Stimulated activated CD4-positive, alpha-beta T cell treated with anti-CD3 and anti-CD28 coated beads, Interleukin-1b, Interleukin-23, amount 100 ng/mL, for 4 hours (primary cell): ENCODE results near the gene VPS4A.

Experiments used
- DNase-seq, 2 donors: peaks; one replicate each; pipeline ENCODE4 v3.0.0-alpha.2; 2020; ENCODE audit warnings: low read depth in 2 of 2

The VPS4A gene

DNA sequence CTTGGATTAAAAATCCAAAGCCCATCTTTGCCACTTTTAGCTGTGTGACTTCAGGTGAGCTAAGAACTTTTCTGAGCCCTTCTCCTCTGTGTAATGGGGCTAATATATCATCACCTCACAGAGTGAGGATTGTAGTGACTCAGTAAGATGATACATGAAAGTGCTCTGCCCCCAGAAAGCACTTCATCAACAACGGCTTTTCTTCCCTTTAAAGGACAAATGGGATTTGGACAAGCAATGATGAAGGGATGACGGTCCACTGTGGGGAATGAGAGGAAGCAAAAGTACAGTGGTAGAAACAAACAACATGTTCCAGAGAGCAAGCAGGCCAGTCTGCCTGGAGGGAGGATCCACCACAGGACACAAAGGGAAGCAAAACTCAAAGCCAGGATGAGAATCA, 54.8 kb downstream of the VPS4A start:
- DNase-seq, result no peak

DNA sequence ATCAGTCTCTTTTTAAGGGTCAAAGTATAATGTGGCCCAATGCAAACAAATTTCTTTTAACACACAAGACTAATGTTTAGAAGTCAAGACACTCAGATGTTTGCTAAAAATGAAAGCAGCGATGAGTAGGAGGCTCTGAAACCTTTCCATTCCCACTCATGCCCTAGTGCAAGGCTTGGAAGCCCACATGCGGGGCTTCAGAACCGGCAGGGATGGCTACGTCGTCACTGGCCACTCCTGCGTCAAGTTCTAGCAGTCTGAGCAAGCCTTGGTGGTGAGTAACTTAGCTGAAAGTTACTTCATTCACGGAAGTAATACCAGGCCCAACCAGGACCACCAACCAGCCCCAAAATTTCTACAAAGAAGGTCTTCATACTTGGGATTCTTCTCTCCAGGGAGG, 55.3 kb downstream of the VPS4A start:
- DNase-seq, result no peak

GRCh38 chr16:69367980-69368379, 56.8 kb downstream of the VPS4A start:
- DNase-seq, result no peak

DNA sequence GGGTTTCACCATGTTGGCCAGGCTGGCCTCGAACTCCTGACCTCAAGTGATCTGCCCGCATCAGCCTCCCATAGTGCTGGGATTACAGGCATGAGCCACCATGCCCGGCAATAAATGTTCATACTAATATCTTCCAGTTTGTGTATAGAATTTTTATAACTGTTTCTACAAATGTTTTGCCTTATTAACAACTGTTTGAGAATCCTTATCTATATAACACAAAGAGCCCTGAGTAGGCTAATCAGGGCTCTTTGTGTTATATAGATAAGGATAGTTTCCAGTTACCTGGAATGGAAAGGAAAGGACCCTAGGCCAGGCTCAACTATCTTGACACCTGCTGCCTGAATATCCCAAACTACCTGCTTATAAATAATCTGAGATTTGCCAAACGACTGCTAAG, 57.7 kb downstream of the VPS4A start:
- no peak for DNase-seq

GRCh38 chr16:69371564-69371963, 60.4 kb downstream of the VPS4A start:
- no peak for DNase-seq

GRCh38 chr16:69373019-69373418, 61.9 kb downstream of the VPS4A start:
- DNase-seq, result no peak
